Smooth muscle cell (in vitro differentiated cells): Measurements from ENCODE around the gene SNX10. TPM values are rescaled to one million over a fixed set of nuclear protein-coding genes. Genes with fewer than 3 reads are reported as not detected.

Experiments
- DNase-seq: peaks from one replicate; lab custom pipeline; 2025; ENCODE audit not compliant: unreplicated experiment; lab: John Stamatoyannopoulos, UW
- H2AFZ ChIP-seq: fragments of 200-600 bp; sonication (generic); 2 replicates; pipeline ENCODE4 v1.6.0; 2016; ENCODE audit warnings: antibody characterized with exemption, low read depth, mild to moderate bottlenecking
- H3F3A ChIP-seq: fragments of 200-600 bp; sonication (generic); 2 replicates; pipeline ENCODE4 v1.6.0; 2017; ENCODE audit warnings: antibody characterized with exemption, low read depth
- H3K27ac ChIP-seq: fragments of 200-600 bp; sonication (generic); 2 replicates; pipeline ENCODE4 v1.5.1; 2016; ENCODE audit warnings: low read depth, mild to moderate bottlenecking
- H3K27me3 ChIP-seq: fragments of 200-600 bp; sonication (generic); 2 replicates; pipeline ENCODE4 v1.6.1; 2016; ENCODE audit warnings: low read depth, mild to moderate bottlenecking
- H3K36me3 ChIP-seq: fragments of 200-600 bp; sonication (generic); 2 replicates; pipeline ENCODE4 v1.5.1; 2016; ENCODE audit warnings: low read depth
- H3K4me1 ChIP-seq: fragments of 200-600 bp; sonication (generic); 2 replicates; pipeline ENCODE4 v1.5.1; 2016; ENCODE audit warnings: low read depth
- H3K4me2 ChIP-seq: fragments of 200-600 bp; sonication (generic); 2 replicates; pipeline ENCODE4 v1.6.0; 2016; ENCODE audit warnings: mild to moderate bottlenecking
- H3K4me3 ChIP-seq: fragments of 200-600 bp; sonication (generic); 2 replicates; pipeline ENCODE4 v1.5.1; 2016; ENCODE audit warnings: mild to moderate bottlenecking
- H3K79me2 ChIP-seq: fragments of 200-600 bp; sonication (generic); 2 replicates; pipeline ENCODE4 v1.6.0; 2016; ENCODE audit warnings: low read depth, mild to moderate bottlenecking
- H3K9ac ChIP-seq: fragments of 200-600 bp; sonication (generic); 2 replicates; pipeline ENCODE4 v1.6.0; 2016; ENCODE audit warnings: low read depth
- H3K9me3 ChIP-seq: fragments of 200-600 bp; sonication (generic); replicated peaks from 2 replicates; pipeline ENCODE4 v1.5.1; 2016; ENCODE audit warnings: low read depth
- H4K20me1 ChIP-seq: fragments of 200-600 bp; sonication (generic); 2 replicates; pipeline ENCODE4 v1.6.0; 2016; ENCODE audit warnings: low read depth
- CTCF ChIP-seq: fragments of 200-600 bp; sonication (generic); IDR thresholded peaks from 2 replicates; pipeline ENCODE4 v1.5.1; 2017; ENCODE audit warnings: borderline replicate concordance, mild to moderate bottlenecking, antibody characterized with exemption; ENCODE audit not compliant: insufficient read depth, poor library complexity, severe bottlenecking
- WGBS: methylation state at CpG from one replicate; pipeline ENCODE4 v1.1.7; 2016; ENCODE audit warnings: low lambda C conversion rate; 5-methylcytosine and 5-hydroxymethylcytosine counted together
- polyA plus RNA-seq: library from polyadenylated mRNA; unstranded; fragments of >200 nt; fragmentation: Nextera tagmentation; extraction: Ambion mirVana; gene quantifications from 2 replicates; pipeline ENCODE4 v1.2.1, GENCODE V29; 2016
- total RNA-seq: library from RNA; depleted of rRNA; stranded (reverse); fragments of >200 nt; gene quantifications from 2 replicates; pipeline ENCODE4 v1.2.3, GENCODE V29; 2014

Gene SNX10
- total and polyA plus RNA-seq, 2 experiments from 2014 or later, result 1.1 to 2.2 TPM

- DNase-seq, result no peak
- Histone ChIP-seq H3K9ac (no peak overlapping the region), H3K27me3 (no peaks in the 10 kb centered on the region), H3K27ac (peak overlapping the region; percentile 29), H2AFZ (peak overlapping the region; percentile 63), H3K4me3 (no peak overlapping the region), H3K9me3 (no peaks in the 10 kb centered on the region), H3K36me3 (no peaks in the 10 kb centered on the region), H3K4me2 (peak overlapping the region; percentile 52), H3F3A (peaks cover 4% of the 10 kb centered on the region), H4K20me1 (no peaks in the 10 kb centered on the region), H3K79me2 (no peaks in the 10 kb centered on the region), H3K4me1 (peaks cover 14% of the 10 kb centered on the region)
- WGBS, result 39% methylated on average over 5 of the region's 5 CpGs
- TF ChIP-seq CTCF, result no peak
Measured at GRCh38 chr7:26417911-26418413, 126.3 kb downstream of the SNX10 start.

- Histone ChIP-seq H3K36me3 (no peaks in the 10 kb centered on the region), H2AFZ (no peak overlapping the region), H4K20me1 (no peaks in the 10 kb centered on the region), H3K4me1 (peaks cover 14% of the 10 kb centered on the region), H3K79me2 (no peaks in the 10 kb centered on the region), H3K4me2 (no peak overlapping the region), H3K27me3 (no peaks in the 10 kb centered on the region), H3K27ac (no peak overlapping the region), H3K4me3 (no peak overlapping the region), H3F3A (peaks cover 4% of the 10 kb centered on the region), H3K9ac (no peak overlapping the region), H3K9me3 (no peaks in the 10 kb centered on the region)
- no peak for DNase-seq
- TF ChIP-seq CTCF, result no peak
- 77% methylated on average over 3 of the region's 3 CpGs for WGBS
Measured at GRCh38 chr7:26419198-26419597, 127.5 kb downstream of the SNX10 start.

- no peaks in the 10 kb centered on the region for H4K20me1 ChIP-seq
- WGBS, result 55% methylated on average over 5 of the region's 5 CpGs
- H3K9ac ChIP-seq, result no peak overlapping the region
- no peak overlapping the region for H3K27ac ChIP-seq
- H3K4me3 ChIP-seq, result no peak overlapping the region
- H3F3A ChIP-seq, result peaks cover 4% of the 10 kb centered on the region
- H3K4me1 ChIP-seq, result peaks cover 14% of the 10 kb centered on the region
- H3K9me3 ChIP-seq, result no peaks in the 10 kb centered on the region
- no peaks in the 10 kb centered on the region for H3K79me2 ChIP-seq
- TF ChIP-seq CTCF, result no peak
- no peak for DNase-seq
- no peak overlapping the region for H3K4me2 ChIP-seq
- no peaks in the 10 kb centered on the region for H3K27me3 ChIP-seq
- H2AFZ ChIP-seq, result no peak overlapping the region
- H3K36me3 ChIP-seq, result no peaks in the 10 kb centered on the region
Measured at GRCh38 chr7:26420422-26421019, 128.9 kb downstream of the SNX10 start.

- no peak for DNase-seq
- TF ChIP-seq CTCF, result no peak
- Histone ChIP-seq H3K36me3 (no peaks in the 10 kb centered on the region), H3K27me3 (no peaks in the 10 kb centered on the region), H3K79me2 (no peaks in the 10 kb centered on the region), H3K4me2 (no peak overlapping the region), H4K20me1 (no peaks in the 10 kb centered on the region), H3K9ac (no peak overlapping the region), H3K27ac (no peak overlapping the region), H3K4me3 (no peak overlapping the region), H3K4me1 (peaks cover 14% of the 10 kb centered on the region), H3F3A (no peaks in the 10 kb centered on the region), H3K9me3 (no peaks in the 10 kb centered on the region), H2AFZ (no peak overlapping the region)
- WGBS, result 89% methylated on average over 5 of the region's 5 CpGs
Measured at GRCh38 chr7:26422761-26423160, 131.1 kb downstream of the SNX10 start.
